SJCRH30 (cell line): ENCODE data around the gene GFPT2. TPM values are rescaled to one million over a fixed set of nuclear protein-coding genes. Genes with fewer than 3 reads are reported as not detected.
A peak's percentile ranks its signal among the peaks of the same experiment; 100 is the strongest.
"Not testable (repeated sequence)": the region's sequence is repeated elsewhere in the genome, so short reads cannot be mapped to it uniquely, and the experiment has no call there.

Source experiments
- DNase-seq, 2 experiments: peaks; one replicate each; pipeline ENCODE4 v3.0.0-alpha.2; 2015 to 2020
- H3K27ac ChIP-seq: fragments of 250-450 bp; sonication (Bioruptor Pico); 2 replicates; pipeline ENCODE4 v1.5.1; 2020; ENCODE audit warnings: mild to moderate bottlenecking, moderate library complexity
- H3K27me3 ChIP-seq: fragments of 250-450 bp; sonication (Bioruptor Pico); 2 replicates; pipeline ENCODE4 v1.5.1; 2020; ENCODE audit warnings: mild to moderate bottlenecking, moderate library complexity
- H3K36me3 ChIP-seq: fragments of 250-450 bp; sonication (Bioruptor Pico); 2 replicates; pipeline ENCODE4 v1.5.1; 2020; ENCODE audit warnings: mild to moderate bottlenecking, moderate library complexity
- H3K4me1 ChIP-seq: fragments of 250-450 bp; sonication (Bioruptor Pico); 2 replicates; pipeline ENCODE4 v1.5.1; 2020; ENCODE audit warnings: mild to moderate bottlenecking, moderate library complexity
- H3K4me3 ChIP-seq: fragments of 250-450 bp; sonication (Bioruptor Pico); 2 replicates; pipeline ENCODE4 v1.5.1; 2020; ENCODE audit warnings: mild to moderate bottlenecking, moderate library complexity
- H3K9me3 ChIP-seq: fragments of 250-450 bp; sonication (Bioruptor Pico); replicated peaks from 2 replicates; pipeline ENCODE4 v1.5.1; 2020; ENCODE audit warnings: mild to moderate bottlenecking, moderate library complexity
- total RNA-seq: library from RNA; depleted of rRNA; stranded (reverse); fragments of >200 nt; shearing (Covaris generic); gene quantifications from 2 replicates; pipeline ENCODE4 v1.2.3, GENCODE V29; 2014

Gene GFPT2
- total RNA-seq, 1 experiment from 2014 or later = 0.47 TPM

GRCh38 chr5:180299526-180299925 lies 53.6 kb downstream of the GFPT2 start:
- no peak overlapping the region for H3K27ac ChIP-seq
- no peaks in the 10 kb centered on the region for H3K27me3 ChIP-seq
- H3K4me1 ChIP-seq = no peaks in the 10 kb centered on the region
- no peak overlapping the region for H3K4me3 ChIP-seq
- DNase-seq = no peak
- H3K9me3 ChIP-seq = no peaks in the 10 kb centered on the region
- H3K36me3 ChIP-seq = no peaks in the 10 kb centered on the region

DNA sequence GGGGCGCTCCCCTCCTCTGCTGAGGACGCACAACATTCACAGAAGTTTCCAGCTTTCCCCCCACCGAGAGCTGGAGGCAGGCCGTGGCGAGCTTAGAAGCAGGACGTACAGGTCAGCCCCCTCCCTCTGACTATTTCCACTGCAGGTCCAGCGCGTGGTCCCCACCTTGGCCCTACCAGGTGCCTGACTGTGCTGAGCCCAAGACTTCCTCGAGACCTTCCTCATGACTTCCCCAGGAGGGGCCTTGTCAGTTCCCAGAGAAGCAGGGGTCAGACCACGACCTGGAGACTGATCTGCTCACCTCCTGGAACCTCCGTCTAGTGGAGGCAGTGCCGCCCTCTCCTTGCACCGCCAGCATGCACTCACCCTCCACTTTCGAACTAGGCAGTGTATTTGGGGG lies 54.1 kb downstream of the GFPT2 start:
- not testable (repeated sequence) for DNase-seq, H3K4me3 ChIP-seq, H3K27ac ChIP-seq, H3K4me1 ChIP-seq, H3K9me3 ChIP-seq, H3K27me3 ChIP-seq, H3K36me3 ChIP-seq

GRCh38 chr5:180297587-180298282 lies 55.4 kb downstream of the GFPT2 start:
- Histone ChIP-seq H3K27me3 (no peaks in the 10 kb centered on the region), H3K36me3 (no peaks in the 10 kb centered on the region), H3K4me1 (peaks cover 2% of the 10 kb centered on the region; the same call in 1 of the 2 replicates), H3K27ac (no peak overlapping the region), H3K9me3 (no peaks in the 10 kb centered on the region), H3K4me3 (no peak overlapping the region)
- DNase-seq = no peak

DNA sequence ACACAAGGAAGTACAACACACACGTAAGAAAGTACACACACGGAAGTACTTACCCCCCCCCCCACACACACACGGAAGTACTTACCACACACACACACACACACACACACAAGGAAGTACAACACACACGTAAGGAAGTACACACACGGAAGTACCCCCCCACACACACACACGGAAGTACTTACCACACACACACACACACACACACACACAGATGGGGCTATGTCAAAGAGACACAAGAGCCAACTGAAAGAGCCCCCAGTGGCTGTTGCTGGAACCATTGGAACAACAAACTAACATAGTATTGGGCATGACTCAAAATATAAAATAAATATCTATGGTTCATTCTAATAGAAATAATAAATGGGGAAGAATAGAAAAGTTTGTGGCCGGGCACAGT lies 56.4 kb downstream of the GFPT2 start:
- no peaks in the 10 kb centered on the region for H3K36me3 ChIP-seq
- no peak overlapping the region for H3K4me3 ChIP-seq
- no peak overlapping the region for H3K27ac ChIP-seq
- no peaks in the 10 kb centered on the region for H3K9me3 ChIP-seq
- no peak for DNase-seq
- peaks cover 2% of the 10 kb centered on the region; the same call in 1 of the 2 replicates for H3K4me1 ChIP-seq
- H3K27me3 ChIP-seq = no peaks in the 10 kb centered on the region

GRCh38 chr5:180294913-180295555 lies 58.1 kb downstream of the GFPT2 start:
- no peaks in the 10 kb centered on the region for H3K27me3 ChIP-seq
- no peak for DNase-seq
- no peak overlapping the region for H3K27ac ChIP-seq
- H3K4me3 ChIP-seq = no peak overlapping the region
- peaks cover 2% of the 10 kb centered on the region; the same call in 1 of the 2 replicates for H3K4me1 ChIP-seq
- no peaks in the 10 kb centered on the region for H3K36me3 ChIP-seq
- H3K9me3 ChIP-seq = no peaks in the 10 kb centered on the region

DNA sequence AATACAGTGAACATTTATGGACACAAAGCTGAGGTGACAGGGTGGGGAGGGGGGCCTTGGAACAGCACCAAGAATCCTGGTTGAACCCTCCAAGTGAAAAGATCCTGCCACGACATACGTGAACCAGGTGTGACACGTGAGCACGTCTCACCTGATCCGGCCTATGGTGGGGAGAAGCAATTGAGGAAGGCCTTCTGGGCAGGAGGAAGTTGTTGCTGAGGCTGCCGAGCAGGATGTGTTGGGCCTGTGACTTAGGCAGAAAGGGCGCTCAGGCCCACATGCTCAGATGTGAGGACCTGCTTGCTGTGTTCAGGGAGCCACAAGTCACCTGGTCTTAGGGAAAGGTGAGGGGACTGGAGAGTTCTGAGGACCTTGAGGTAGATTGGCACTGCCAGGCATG lies 58.7 kb downstream of the GFPT2 start:
- Histone ChIP-seq H3K27ac (no peak overlapping the region), H3K4me1 (peaks cover 2% of the 10 kb centered on the region; the same call in 1 of the 2 replicates)
- no peak for DNase-seq

DNA sequence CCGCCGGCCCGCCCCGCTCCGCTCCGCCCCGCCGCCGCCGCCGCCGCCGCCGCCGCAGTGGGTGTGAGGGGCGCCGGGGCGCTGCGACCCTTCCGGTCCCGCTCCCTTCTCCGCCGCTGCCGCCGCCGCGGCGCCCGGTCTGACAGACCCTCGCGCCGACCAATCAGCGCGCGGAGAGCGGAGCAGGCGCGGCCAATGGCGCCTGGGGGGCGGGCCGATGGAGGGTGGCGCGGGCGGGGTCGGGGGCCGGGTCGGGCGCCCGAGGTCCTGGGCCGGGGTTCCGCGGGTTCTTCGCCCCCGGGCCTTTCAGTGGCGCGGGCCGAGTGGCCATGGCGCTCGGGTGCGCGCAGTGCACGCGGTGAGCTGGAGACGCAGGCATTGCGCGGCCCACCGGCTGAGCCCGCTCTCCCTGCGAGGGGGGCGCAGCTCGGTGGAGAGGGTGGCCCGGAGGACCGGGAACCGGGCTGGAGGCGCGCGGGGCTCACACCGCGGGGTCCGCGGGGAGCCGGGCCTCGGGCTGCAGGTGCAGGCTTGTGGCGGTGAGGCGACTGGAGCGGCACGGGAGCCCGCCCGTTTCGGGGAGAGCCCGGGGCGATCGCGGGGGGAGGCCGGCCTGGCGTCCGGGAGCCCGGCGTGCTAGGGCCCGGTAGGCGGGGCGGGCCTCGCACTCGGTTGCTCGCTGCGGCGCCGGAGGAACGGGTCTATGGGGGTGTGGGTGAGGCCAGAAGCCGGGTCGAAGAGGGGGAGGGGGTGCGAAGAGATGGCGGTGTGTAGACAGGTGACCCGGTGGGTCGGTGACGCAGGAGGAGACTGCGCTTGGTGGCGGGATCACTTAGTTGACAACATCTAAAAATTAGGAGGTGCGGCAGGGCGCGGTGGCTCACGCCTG lies 60.9 kb downstream of the GFPT2 start, which contains the start of gene MAPK9:
Gene MAPK9, minus strand, starts transcription at position 141 of the 889 bp plus-strand sequence. CDS start 11,522 bp downstream, outside the sequence.
- peak; percentile 77 to 88 for DNase-seq
- peaks cover 4% of the 10 kb centered on the region for H3K9me3 ChIP-seq
- H3K27me3 ChIP-seq = no peaks in the 10 kb centered on the region
- H3K27ac ChIP-seq = peak within 1 kb of the TSS; percentile 31; the same call in 1 of the 2 replicates
- H3K36me3 ChIP-seq = peaks cover 4% of the 10 kb centered on the region; the same call in 1 of the 2 replicates
- H3K4me3 ChIP-seq = peak within 1 kb of the TSS; percentile 97
- peaks cover 2% of the 10 kb centered on the region; the same call in 1 of the 2 replicates for H3K4me1 ChIP-seq

More for the DNA sequence above, 58.7 kb downstream of the GFPT2 start:
- Histone ChIP-seq H3K27me3 (no peaks in the 10 kb centered on the region), H3K36me3 (no peaks in the 10 kb centered on the region), H3K4me3 (no peak overlapping the region), H3K9me3 (no peaks in the 10 kb centered on the region)

- Histone ChIP-seq H3K36me3 (peaks cover 12% of the 10 kb centered on the region), H3K4me1 (peaks cover 2% of the 10 kb centered on the region; the same call in 1 of the 2 replicates), H3K4me3 (peak overlapping the region; percentile 94), H3K27me3 (no peaks in the 10 kb centered on the region), H3K27ac (no peak overlapping the region; the same call in 1 of the 2 replicates), H3K9me3 (peaks cover 7% of the 10 kb centered on the region)
- peak; percentile 26 to 43 for DNase-seq
Observed at GRCh38 chr5:180291234-180291940, 61.7 kb downstream of the GFPT2 start.

GRCh38 chr5:180290568-180291233 lies 62.4 kb downstream of the GFPT2 start:
- Histone ChIP-seq H3K4me3 (peak overlapping the region; percentile 94), H3K4me1 (peaks cover 2% of the 10 kb centered on the region; the same call in 1 of the 2 replicates), H3K27ac (no peak overlapping the region), H3K9me3 (peaks cover 7% of the 10 kb centered on the region), H3K27me3 (no peaks in the 10 kb centered on the region), H3K36me3 (peaks cover 13% of the 10 kb centered on the region)
- DNase-seq = no peak

DNA sequence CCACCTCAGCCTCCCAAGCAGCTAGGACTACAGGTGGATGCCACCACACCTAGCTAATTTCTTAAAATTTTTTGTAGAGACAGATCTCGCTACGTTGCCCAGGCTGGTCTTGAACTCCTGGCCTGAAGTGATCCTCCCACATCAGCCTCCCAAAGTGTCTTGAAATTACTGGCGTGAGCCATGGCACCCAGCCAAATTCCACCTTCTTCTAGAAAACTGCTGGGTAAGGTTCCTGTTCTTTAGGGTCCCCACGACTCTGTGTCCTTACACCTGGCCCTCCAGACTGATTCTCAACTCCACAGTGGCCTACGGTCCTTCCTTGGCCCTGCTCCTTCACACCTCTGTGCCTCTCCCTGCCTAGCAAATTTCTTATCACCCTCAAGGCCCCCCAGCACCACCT lies 63.2 kb downstream of the GFPT2 start:
- Histone ChIP-seq H3K36me3 (peaks cover 20% of the 10 kb centered on the region), H3K27ac (no peak overlapping the region), H3K4me1 (peaks cover 2% of the 10 kb centered on the region; the same call in 1 of the 2 replicates), H3K27me3 (no peaks in the 10 kb centered on the region), H3K4me3 (no peak overlapping the region), H3K9me3 (peaks cover 7% of the 10 kb centered on the region)
- no peak for DNase-seq

DNA sequence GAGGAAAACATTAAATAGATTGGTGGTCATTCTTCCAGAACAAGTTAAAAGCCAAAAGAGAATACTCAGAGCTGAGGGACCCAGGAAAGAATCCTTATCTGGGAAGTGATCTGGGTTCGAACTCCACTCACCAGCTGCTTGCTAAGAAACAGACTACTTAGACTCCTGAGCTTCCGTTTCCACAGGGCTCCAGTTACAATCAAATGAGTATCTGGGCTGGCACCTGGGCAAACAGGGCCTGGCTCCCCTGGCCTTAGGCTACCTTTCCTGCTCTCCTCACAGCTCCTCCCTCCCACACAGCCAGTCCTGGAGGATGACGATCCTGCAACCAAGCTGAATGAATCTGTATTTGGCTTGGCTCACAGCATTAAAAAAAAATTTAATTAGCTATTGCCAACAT lies 63.7 kb downstream of the GFPT2 start:
- Histone ChIP-seq H3K4me3 (no peak overlapping the region), H3K27me3 (no peaks in the 10 kb centered on the region)
- DNase-seq = no peak

DNA sequence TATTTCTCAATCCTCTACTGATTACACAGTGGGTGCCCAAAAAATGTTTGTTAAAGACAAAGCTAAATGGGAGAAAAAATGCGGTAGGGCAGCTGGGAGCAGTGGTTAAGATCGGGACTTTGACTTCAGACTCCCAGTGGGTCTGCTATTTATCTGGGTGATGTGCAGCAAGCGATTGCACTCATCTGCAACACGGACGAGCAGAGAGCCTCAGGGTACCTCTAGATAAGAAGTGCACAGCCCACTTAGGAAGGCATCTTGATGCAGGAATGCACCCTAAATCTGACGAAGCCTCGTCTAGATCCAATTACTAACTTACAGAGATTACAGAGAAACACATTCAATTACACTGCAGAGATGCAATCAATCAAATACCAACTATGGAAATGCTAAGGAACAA lies 65.3 kb downstream of the GFPT2 start:
- Histone ChIP-seq H3K36me3 (peaks cover 33% of the 10 kb centered on the region), H3K4me1 (no peaks in the 10 kb centered on the region), H3K27me3 (no peaks in the 10 kb centered on the region), H3K4me3 (no peak overlapping the region), H3K27ac (no peak overlapping the region), H3K9me3 (peaks cover 7% of the 10 kb centered on the region)
- DNase-seq = no peak

More for the DNA sequence above, 63.7 kb downstream of the GFPT2 start:
- peaks cover 2% of the 10 kb centered on the region; the same call in 1 of the 2 replicates for H3K4me1 ChIP-seq
- peaks cover 7% of the 10 kb centered on the region for H3K9me3 ChIP-seq
- H3K36me3 ChIP-seq = peaks cover 25% of the 10 kb centered on the region
- H3K27ac ChIP-seq = no peak overlapping the region

DNA sequence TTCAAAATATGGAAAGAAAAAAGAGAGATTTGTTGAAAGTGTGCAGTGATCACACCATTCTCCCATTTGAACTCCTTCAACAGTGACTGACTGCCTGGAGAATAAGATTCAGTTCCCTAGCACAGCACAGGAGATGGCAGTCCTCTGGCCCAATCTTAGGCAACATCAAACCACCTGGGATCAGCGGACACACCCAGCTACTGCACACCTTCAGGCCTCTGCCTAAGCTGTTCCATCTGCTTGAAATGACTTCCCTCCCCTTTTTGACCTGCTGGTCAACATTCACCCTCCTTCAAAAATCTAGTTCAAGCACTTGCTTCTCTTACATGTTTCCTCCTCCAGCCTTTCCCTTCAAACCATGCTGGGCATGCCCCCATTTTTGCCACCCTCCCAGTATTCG lies 65.7 kb downstream of the GFPT2 start:
- DNase-seq = no peak
- H3K4me1 ChIP-seq = no peaks in the 10 kb centered on the region
- peaks cover 38% of the 10 kb centered on the region for H3K36me3 ChIP-seq
- H3K27me3 ChIP-seq = no peaks in the 10 kb centered on the region
- no peak overlapping the region for H3K27ac ChIP-seq
- no peak overlapping the region for H3K4me3 ChIP-seq
- H3K9me3 ChIP-seq = peaks cover 7% of the 10 kb centered on the region
